ENCODE data around the gene PRR22.
"Not testable (repeated sequence)": the region's sequence is repeated elsewhere in the genome, so short reads cannot be mapped to it uniquely, and the experiment has no call there.

The PRR22 gene

DNA sequence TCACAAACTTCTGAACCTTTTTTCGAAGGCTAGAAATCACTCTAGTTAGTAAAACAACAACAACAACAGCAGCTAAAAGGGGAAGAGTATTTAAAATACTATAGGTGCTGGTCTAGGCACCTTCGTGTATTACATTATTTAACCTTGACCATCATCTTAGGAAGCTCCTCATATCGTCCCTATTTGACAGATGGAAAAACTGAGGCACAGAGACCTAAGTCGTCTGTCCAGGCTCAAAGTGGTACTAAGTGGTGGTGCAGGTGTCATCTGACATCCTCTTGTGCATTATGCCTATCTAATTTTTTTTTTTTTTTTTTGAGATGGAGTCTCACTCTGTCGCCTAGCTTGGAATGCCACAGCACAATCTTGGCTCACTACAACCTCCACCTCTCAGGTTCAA is 35.0 kb downstream of the PRR22 start:
- DNase-seq, result no peak

DNA sequence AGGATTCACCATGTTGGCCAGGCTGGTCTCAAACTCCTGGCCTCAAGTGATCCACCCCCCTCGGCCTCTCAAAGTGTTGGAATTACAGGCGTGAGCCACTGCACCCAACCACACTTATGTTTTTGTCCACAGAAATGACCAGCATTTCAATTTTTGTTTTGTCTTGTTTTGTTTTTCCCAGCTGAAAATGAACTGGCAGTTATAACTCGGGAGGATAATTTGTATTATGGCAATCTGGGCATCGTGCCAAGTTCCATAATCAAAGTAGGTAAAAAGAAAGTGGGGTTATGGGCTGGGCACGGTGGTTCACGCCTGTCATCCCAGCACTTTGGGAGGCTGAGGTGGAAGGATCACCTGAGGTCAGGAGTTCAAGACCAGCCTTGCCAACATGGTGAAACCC is 35.6 kb downstream of the PRR22 start:
- not testable (repeated sequence) for DNase-seq

DNA sequence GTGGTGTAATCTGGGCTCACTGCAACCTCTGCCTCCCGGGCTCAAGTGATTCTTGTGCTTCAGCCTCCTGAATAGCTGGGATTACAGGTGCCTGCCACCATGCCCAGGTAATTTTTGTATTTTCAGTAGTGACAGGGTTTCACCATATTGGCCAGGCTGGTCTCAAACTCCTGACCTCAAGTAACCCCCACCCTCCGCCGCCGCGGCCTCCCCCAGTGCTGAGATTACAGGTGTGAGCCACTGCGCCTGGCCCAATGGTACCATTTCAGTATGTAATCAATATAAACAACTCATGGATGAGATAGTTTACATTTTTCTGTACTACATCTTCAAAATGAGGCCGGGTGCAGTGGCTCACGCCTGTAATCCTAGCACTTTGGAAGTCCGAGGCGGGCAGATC is 39.5 kb downstream of the PRR22 start:
- not testable (repeated sequence) for DNase-seq

DNA sequence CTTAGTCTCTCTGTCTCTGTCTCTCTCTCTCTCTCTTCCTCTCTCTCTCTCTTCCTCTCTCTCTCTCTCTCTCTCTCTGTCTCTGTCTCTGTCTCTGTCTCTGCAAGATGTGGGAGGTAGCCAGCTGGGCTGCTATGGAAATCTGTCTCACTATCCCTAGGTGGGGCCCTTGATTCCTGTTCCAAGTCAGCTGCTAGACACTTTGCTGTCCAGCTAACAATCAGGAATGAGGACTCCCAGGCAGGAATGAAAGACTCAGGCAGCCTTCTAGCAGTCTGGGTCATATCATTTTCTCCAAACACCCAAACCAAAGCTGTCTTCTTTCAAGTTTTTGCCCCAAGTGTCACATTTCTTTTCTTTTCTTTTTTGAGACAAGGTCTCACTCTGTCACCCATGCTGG is 40.9 kb downstream of the PRR22 start:
- DNase-seq, result no peak

DNA sequence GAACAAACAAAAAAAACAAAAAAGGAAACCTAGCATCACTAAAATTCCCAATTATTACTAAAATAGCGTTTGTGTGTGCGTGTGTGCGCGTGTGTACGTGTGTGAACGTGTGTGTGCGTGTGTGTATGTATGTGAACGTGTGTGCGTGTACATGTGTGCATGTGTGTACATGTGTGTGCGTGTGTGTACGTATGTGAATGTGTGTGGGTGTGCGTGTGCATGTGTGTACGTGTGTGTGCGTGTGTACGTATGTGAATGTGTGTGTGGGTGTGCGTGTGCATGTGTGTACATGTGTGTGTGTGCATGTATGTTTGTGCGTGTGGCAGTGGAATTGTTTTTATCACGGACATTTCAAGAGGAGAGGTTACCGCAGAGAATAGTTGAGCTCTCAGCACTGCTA is 42.5 kb downstream of the PRR22 start:
- DNase-seq, result no peak

DNA sequence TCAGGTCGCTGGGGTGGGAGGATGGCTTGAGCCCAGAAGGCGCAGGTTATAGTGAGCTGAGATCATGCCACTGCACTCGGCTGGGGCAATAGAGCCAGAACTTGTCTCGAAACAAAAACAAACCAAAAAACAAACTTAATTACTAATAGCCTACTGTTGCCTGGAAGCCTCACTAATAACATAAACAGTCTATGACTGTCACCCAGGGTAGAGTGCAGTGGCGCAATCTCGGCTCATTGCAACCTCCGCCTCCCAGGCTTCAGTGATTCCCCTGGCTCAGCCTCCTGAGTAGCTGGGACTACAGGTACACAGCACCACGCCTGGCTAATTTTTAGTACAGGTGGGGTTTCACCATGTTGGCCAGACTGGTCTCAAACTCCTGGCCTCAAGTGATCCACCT is 46.1 kb downstream of the PRR22 start:
- DNase-seq, result peak in 2 of 4 experiments; percentile 4 to 6

DNA sequence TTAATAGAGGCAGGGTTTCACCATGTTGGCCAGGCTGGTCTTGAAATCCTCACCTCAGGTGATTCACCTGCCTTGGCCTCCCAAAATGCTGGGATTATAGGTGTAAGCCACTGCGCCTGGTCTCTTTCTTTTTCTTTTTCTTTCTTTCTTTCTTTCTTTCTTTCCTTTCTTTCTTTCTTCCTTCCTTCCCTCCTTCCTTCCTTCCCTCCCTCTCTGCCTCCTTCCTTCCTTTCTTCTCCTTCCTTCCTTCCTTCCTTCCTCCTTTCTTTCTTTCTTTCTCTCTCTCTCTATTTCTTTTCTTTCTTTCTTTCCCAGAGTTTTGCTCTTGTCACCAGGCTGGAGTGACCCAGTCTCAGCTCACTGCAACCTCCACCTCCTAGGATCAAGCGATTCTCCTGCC is 51.4 kb downstream of the PRR22 start:
- DNase-seq, result not testable (repeated sequence)
